Suprapubic skin (tissue), 4 donors: Measurements from ENCODE around the gene SLC35G1. TPM values are rescaled to one million over a fixed set of nuclear protein-coding genes. Genes with fewer than 3 reads are reported as not detected.

Source experiments
- DNase-seq, 2 donors: peaks; one replicate each; pipeline ENCODE4 v3.0.0-alpha.2; 2019; ENCODE audit warnings: low spot score in 2 of 2
- H3K27ac ChIP-seq: fragments of 200-600 bp; sonication (generic); one replicate; pipeline ENCODE4 v1.5.1; 2019
- H3K27me3 ChIP-seq: fragments of 200-600 bp; sonication (generic); one replicate; pipeline ENCODE4 v1.5.1; 2019
- H3K36me3 ChIP-seq: fragments of 200-600 bp; sonication (generic); one replicate; pipeline ENCODE4 v1.5.1; 2019
- H3K4me1 ChIP-seq: fragments of 200-600 bp; sonication (generic); one replicate; pipeline ENCODE4 v1.5.1; 2019
- H3K4me3 ChIP-seq: fragments of 200-600 bp; sonication (generic); one replicate; pipeline ENCODE4 v1.5.1; 2019; ENCODE audit warnings: mild to moderate bottlenecking
- H3K9me3 ChIP-seq: fragments of 200-600 bp; sonication (generic); one replicate; pipeline ENCODE4 v1.5.1; 2019
- CTCF ChIP-seq, 2 donors: fragments of 200-600 bp in 1 of 2; fragments of 450-650 bp in 1 of 2; sonication (generic) in 1 of 2; IDR thresholded peaks; one replicate each; pipeline ENCODE4 v1.5.1; 2016 to 2019; ENCODE audit warnings: antibody characterized with exemption in 2 of 2, mild to moderate bottlenecking in 1 of 2, moderate library complexity in 1 of 2
- EP300 ChIP-seq: sonication (generic); formaldehyde crosslinking; IDR thresholded peaks from one replicate; pipeline ENCODE4 v1.6.1; 2017; ENCODE audit warnings: antibody characterized with exemption
- POLR2A ChIP-seq, 2 donors: fragments of 450-650 bp; IDR thresholded peaks; one replicate each; pipeline ENCODE4 v1.6.1; 2017; ENCODE audit warnings: antibody characterized with exemption in 2 of 2, mild to moderate bottlenecking in 2 of 2, moderate library complexity in 2 of 2
- POLR2AphosphoS5 ChIP-seq, 3 donors: sonication (generic); formaldehyde crosslinking; IDR thresholded peaks; one replicate each; pipeline ENCODE4 v1.6.1; 2017; ENCODE audit warnings: antibody characterized with exemption in 3 of 3
- WGBS: methylation state at CpG from one replicate; pipeline ENCODE4 v1.1.5; 2018; 5-methylcytosine and 5-hydroxymethylcytosine counted together
- total RNA-seq, 4 donors: library from RNA; depleted of rRNA; stranded (reverse); fragments of >200 nt; gene quantifications; one replicate each; pipeline ENCODE4 v1.1.0, GENCODE V29; 2016

The SLC35G1 gene
- total RNA-seq, 4 donors from 2014 or later = 1.4 to 5.1 (median 4.2) TPM

- H3K36me3 ChIP-seq = no peaks in the 10 kb centered on the region
- WGBS = 78% methylated on average over 3 of the region's 3 CpGs
- no peak overlapping the region for H3K27ac ChIP-seq
- no peak for DNase-seq
- TF ChIP-seq POLR2A (IDR thresholded peaks at IDR 0.05) (no peak), EP300 (no peak), CTCF (IDR thresholded peaks at IDR 0.05) (no peak), POLR2AphosphoS5 (IDR thresholded peaks at IDR 0.05) (no peak)
- H3K9me3 ChIP-seq = no peaks in the 10 kb centered on the region
- H3K27me3 ChIP-seq = no peaks in the 10 kb centered on the region
- H3K4me1 ChIP-seq = no peaks in the 10 kb centered on the region
- no peak overlapping the region for H3K4me3 ChIP-seq
Measured at GRCh38 chr10:93851169-93851568, 42.6 kb upstream of the SLC35G1 start.

GRCh38 chr10:93852476-93853095 lies 41.2 kb upstream of the SLC35G1 start:
- H3K27ac ChIP-seq = no peak overlapping the region
- no peak for DNase-seq
- no peaks in the 10 kb centered on the region for H3K9me3 ChIP-seq
- no peaks in the 10 kb centered on the region for H3K36me3 ChIP-seq
- 75% methylated on average over 4 of the region's 4 CpGs for WGBS
- H3K4me3 ChIP-seq = no peak overlapping the region
- TF ChIP-seq POLR2A (IDR thresholded peaks at IDR 0.05) (no peak), POLR2AphosphoS5 (IDR thresholded peaks at IDR 0.05) (no peak), EP300 (no peak)
- H3K4me1 ChIP-seq = no peaks in the 10 kb centered on the region
- H3K27me3 ChIP-seq = no peaks in the 10 kb centered on the region

GRCh38 chr10:93854975-93855374 lies 38.8 kb upstream of the SLC35G1 start:
- WGBS = 66% methylated on average over 3 of the region's 3 CpGs
- no peak for DNase-seq
- Histone ChIP-seq H3K27me3 (no peaks in the 10 kb centered on the region), H3K4me3 (no peak overlapping the region), H3K36me3 (no peaks in the 10 kb centered on the region), H3K4me1 (no peaks in the 10 kb centered on the region), H3K27ac (no peak overlapping the region), H3K9me3 (no peaks in the 10 kb centered on the region)
- TF ChIP-seq POLR2A (IDR thresholded peaks at IDR 0.05) = no peak

- Histone ChIP-seq H3K4me1 (no peaks in the 10 kb centered on the region), H3K36me3 (no peaks in the 10 kb centered on the region), H3K9me3 (no peaks in the 10 kb centered on the region), H3K4me3 (no peak overlapping the region), H3K27ac (no peak overlapping the region), H3K27me3 (no peaks in the 10 kb centered on the region)
- no peak for DNase-seq
- WGBS = 77% methylated on average over 10 of the region's 10 CpGs
- TF ChIP-seq EP300 (no peak), CTCF (IDR thresholded peaks at IDR 0.05) (no peak), POLR2A (IDR thresholded peaks at IDR 0.05) (no peak), POLR2AphosphoS5 (IDR thresholded peaks at IDR 0.05) (no peak)
Measured at GRCh38 chr10:93856349-93857145, 37.2 kb upstream of the SLC35G1 start.

- 25% methylated on average over 3 of the region's 3 CpGs for WGBS
- DNase-seq = no peak
- H3K9me3 ChIP-seq = no peaks in the 10 kb centered on the region
- no peaks in the 10 kb centered on the region for H3K36me3 ChIP-seq
- no peak overlapping the region for H3K4me3 ChIP-seq
- H3K27ac ChIP-seq = no peak overlapping the region
- TF ChIP-seq POLR2A (IDR thresholded peaks at IDR 0.05) = no peak
- TF ChIP-seq EP300 = no peak
- TF ChIP-seq POLR2AphosphoS5 (IDR thresholded peaks at IDR 0.05) = no peak
- no peak for TF ChIP-seq CTCF (IDR thresholded peaks at IDR 0.05)
- H3K4me1 ChIP-seq = no peaks in the 10 kb centered on the region
- no peaks in the 10 kb centered on the region for H3K27me3 ChIP-seq
Measured at GRCh38 chr10:93859049-93859655, 34.6 kb upstream of the SLC35G1 start.

GRCh38 chr10:93861825-93862224 lies 32.0 kb upstream of the SLC35G1 start:
- no peak for TF ChIP-seq POLR2AphosphoS5 (IDR thresholded peaks at IDR 0.05)
- no peak for TF ChIP-seq POLR2A (IDR thresholded peaks at IDR 0.05)
- no peak for TF ChIP-seq EP300
- TF ChIP-seq CTCF (IDR thresholded peaks at IDR 0.05) = no peak
- Histone ChIP-seq H3K36me3 (no peaks in the 10 kb centered on the region), H3K27me3 (no peaks in the 10 kb centered on the region), H3K9me3 (no peaks in the 10 kb centered on the region), H3K4me3 (no peak overlapping the region), H3K27ac (no peak overlapping the region), H3K4me1 (no peaks in the 10 kb centered on the region)
- DNase-seq = no peak
- WGBS = 91% methylated on average over 2 of the region's 2 CpGs
